Gastroesophageal sphincter (tissue), 3 donors: ENCODE data around the gene CADM1.
A peak's percentile ranks its signal among the peaks of the same experiment; 100 is the strongest.

ENCODE experiments used
- CTCF ChIP-seq, 4 experiments: fragments of 200-600 bp in 2 of 4; fragments of 450-650 bp in 2 of 4; sonication (generic) in 1 of 4; IDR thresholded peaks; one replicate each; pipeline ENCODE4 v1.5.1; 2017 to 2019; ENCODE audit warnings: antibody characterized with exemption in 4 of 4, mild to moderate bottlenecking in 2 of 4, moderate library complexity in 2 of 4
- POLR2A ChIP-seq, 2 donors: fragments of 450-650 bp; IDR thresholded peaks; one replicate each; pipeline ENCODE4 v1.6.1; 2017; ENCODE audit warnings: antibody characterized with exemption in 2 of 2, mild to moderate bottlenecking in 2 of 2, moderate library complexity in 1 of 2
- POLR2AphosphoS5 ChIP-seq: sonication (generic); formaldehyde crosslinking; IDR thresholded peaks from one replicate; pipeline ENCODE4 v1.6.1; 2017; ENCODE audit warnings: antibody characterized with exemption

GRCh38 chr11:115324581-115325432 lies 179.4 kb downstream of the CADM1 start:
- TF ChIP-seq CTCF (IDR thresholded peaks at IDR 0.05) = peak; percentile 53 to 80 (median 62)
- no peak for TF ChIP-seq POLR2AphosphoS5
- TF ChIP-seq POLR2A (IDR thresholded peaks at IDR 0.05) = no peak
